NCI-H526 (cell line): ENCODE measurements around the gene MAP1B.

ENCODE experiments used
- DNase-seq, 2 experiments: peaks; one replicate each; lab custom pipeline; 2025; lab: John Stamatoyannopoulos, UW

The MAP1B gene

DNA sequence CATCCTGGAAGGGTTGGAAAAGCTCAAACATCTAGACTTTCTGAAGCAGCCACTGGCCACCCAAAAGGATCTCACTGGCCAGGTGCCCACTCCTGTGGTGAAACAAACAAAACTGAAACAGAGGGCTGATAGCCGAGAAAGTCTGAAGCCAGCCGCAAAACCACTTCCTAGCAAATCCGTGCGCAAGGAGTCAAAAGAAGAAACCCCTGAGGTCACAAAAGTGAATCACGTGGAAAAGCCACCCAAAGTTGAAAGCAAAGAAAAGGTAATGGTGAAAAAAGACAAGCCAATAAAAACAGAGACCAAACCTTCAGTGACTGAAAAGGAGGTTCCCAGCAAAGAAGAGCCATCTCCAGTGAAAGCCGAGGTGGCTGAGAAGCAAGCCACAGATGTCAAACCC, 87.6 kb downstream of the MAP1B start:
- DNase-seq, result no peak

DNA sequence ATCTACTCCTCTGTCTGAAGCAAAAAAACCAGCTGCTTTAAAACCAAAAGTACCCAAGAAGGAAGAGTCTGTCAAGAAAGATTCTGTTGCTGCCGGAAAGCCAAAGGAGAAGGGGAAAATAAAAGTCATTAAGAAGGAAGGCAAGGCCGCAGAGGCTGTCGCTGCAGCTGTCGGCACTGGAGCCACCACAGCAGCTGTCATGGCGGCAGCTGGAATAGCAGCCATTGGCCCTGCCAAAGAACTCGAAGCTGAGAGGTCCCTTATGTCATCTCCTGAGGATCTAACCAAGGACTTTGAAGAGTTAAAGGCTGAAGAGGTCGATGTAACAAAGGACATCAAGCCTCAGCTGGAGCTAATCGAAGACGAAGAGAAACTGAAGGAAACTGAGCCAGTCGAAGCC, 88.3 kb downstream of the MAP1B start:
- no peak for DNase-seq

DNA sequence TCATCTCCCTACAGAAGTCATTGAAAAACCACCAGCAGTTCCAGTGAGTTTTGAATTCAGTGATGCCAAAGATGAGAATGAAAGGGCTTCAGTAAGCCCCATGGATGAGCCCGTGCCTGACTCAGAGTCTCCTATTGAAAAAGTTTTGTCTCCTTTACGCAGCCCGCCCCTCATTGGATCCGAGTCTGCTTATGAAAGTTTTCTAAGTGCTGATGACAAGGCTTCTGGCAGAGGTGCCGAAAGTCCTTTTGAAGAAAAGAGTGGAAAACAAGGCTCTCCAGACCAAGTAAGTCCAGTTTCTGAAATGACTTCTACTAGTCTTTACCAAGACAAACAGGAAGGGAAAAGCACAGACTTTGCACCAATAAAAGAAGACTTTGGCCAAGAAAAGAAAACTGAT, 90.1 kb downstream of the MAP1B start:
- DNase-seq, result no peak

DNA sequence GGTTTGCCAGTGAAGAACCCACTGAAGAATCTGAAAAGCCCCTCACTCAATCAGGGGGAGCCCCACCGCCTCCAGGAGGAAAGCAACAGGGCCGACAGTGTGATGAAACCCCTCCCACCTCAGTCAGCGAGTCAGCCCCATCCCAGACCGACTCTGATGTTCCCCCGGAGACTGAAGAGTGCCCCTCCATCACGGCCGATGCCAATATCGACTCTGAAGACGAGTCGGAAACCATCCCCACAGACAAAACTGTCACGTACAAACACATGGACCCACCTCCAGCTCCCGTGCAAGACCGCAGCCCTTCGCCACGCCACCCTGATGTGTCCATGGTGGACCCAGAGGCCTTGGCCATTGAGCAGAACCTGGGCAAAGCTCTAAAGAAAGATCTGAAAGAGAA, 92.4 kb downstream of the MAP1B start:
- DNase-seq, result no peak

DNA sequence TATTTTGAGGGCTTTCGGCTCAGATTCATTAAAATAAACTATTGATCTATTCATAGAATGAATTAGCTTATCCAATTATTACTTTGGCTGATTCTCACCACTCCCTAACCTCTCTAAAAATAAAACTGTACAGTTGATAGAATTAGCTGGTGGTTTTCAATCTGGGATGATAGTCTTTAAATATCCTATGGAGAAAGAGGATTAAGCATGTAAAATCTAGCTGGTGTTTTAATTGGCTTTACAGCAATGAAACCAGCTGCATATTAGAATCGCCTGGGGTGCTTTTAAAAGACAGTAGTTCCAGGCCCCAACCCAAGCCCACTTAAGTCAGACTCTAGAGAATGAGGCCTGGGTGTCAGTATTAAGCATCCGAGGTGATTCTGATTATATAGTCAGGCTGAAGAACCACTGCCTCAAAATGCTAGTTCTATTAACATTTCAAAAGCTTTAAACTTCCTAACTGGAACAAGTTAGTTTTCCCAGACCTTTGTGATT, 95.1 kb downstream of the MAP1B start:
- no peak for DNase-seq

DNA sequence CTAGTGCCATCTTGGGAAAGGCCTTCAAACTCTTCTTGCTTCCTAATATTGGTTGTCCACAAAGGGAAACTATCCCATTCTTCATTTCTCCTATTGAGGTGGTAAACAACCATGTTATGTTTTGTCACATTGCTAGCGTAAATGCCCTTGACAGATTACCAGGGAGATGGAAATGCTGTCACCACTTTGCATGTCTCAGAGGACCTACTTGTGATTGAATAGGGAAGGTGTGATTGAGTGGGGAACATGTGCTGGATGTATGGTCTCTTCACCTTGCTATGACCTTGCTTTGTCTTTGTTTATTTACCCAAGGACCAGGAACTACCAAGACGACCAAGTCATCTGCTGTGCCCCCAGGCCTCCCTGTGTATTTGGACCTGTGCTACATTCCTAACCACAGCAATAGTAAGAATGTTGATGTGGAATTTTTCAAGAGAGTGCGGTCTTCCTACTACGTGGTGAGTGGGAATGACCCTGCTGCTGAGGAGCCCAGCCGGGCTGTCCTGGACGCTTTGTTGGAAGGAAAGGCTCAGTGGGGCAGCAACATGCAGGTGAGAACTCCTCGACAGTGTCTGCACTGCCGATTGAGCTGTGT, 96.1 kb downstream of the MAP1B start:
- DNase-seq, result no peak

DNA sequence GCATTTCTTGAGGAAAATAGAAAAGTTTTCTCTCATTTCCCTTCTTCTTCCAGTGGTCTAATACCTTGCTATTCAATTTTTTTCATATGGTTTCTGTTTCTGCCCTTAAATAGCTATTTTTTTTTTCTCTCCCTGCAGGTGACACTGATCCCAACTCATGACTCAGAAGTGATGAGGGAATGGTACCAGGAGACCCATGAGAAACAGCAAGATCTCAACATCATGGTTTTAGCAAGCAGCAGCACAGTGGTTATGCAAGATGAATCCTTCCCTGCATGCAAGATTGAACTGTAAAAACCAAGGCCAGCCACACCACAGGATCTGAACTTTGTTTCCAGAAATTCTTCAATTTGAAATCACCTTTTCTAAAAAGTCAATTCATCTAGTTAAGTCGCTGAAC, 97.7 kb downstream of the MAP1B start:
- no peak for DNase-seq

DNA sequence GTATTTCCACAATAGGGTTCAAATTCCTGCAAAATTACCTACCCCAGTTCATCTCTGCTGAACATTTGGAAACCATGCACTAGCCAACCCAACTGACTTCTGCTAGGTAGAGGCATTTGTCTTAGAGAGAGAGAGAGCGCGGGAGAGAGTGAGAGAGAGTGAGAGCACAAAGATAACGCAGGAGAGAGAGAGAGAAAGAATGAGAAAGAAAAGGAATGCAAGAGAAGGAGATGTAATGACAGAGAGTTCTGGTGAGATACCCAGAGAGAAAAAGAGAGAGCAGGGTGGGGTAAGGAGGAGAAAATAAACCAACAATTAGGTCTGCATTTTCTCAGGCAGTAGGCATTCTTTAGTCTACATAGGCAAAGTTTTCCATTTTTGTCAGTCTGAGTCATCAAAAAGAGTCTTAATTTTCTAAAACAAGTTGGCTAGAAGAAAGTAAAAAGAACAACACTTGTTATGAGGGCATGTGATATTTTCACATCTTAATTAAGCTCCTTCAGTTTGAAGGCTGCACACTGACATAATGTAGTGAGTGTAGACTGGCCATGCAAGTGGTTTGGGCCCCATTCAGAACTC, 98.2 kb downstream of the MAP1B start:
- DNase-seq, result no peak

DNA sequence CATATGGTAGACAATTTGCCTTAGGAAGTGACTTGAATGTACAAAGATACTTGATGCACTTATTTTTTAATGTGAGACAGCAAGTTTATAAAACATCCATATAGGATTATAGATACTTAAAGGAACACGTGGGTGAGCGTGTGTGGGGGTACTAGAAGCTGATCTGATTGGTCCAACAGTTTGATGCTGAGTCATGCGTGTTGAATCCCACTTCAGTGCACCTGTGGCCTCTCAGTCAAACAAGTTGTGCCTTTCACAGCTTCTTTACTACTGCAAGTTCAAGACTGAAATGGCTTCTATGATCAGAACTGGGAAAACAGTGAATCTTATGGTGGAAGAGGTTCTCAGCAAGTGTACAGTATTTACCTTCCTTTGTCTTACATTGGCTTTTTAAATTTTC, 98.9 kb downstream of the MAP1B start:
- no peak for DNase-seq

DNA sequence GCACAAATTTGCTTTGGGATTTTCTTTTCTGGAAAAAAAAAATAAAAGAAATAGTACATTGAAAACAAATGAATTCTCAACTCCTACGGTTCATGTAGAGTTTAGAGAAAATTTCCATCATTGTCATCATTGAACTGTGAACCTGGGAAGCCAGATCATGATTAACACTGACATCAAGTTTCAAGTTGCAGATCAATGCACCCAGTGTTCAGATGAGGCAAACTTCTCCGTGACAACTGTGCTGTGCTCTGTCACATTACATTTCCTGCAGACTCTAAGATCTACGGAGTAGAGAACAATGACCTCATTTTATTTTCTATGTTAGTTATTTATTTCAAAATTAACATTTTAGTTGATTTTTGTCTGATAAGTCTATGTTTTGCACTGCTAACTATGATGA, 99.7 kb downstream of the MAP1B start:
- no peak for DNase-seq

DNA sequence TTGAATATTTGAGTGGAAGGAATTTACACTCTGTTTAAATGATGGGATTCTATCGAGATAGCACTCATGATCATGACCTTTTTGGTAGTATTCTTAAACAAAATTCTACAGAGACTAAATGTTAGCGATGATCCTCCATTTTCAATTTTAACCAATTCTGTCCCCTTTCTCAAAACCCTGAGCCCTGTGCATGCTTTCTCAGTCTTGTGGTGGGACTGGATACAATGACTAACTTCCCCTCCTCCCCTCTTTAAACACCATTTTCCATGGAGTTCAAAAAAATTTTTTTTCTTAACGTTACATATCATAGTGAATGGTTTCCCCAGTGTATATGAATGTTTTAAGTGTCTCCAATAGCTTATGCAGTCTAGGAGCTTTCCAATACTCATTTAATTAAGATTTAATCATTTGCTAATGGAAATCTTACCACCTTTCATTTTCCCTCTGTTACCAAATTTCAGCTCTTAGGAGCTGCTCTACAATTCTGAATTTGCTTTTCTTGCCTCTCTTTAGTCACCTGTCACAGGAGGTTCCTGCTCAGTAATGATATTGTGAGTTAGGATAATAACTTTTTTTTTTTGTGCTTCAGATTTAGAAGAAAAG, 101.2 kb downstream of the MAP1B start:
- DNase-seq, result no peak

DNA sequence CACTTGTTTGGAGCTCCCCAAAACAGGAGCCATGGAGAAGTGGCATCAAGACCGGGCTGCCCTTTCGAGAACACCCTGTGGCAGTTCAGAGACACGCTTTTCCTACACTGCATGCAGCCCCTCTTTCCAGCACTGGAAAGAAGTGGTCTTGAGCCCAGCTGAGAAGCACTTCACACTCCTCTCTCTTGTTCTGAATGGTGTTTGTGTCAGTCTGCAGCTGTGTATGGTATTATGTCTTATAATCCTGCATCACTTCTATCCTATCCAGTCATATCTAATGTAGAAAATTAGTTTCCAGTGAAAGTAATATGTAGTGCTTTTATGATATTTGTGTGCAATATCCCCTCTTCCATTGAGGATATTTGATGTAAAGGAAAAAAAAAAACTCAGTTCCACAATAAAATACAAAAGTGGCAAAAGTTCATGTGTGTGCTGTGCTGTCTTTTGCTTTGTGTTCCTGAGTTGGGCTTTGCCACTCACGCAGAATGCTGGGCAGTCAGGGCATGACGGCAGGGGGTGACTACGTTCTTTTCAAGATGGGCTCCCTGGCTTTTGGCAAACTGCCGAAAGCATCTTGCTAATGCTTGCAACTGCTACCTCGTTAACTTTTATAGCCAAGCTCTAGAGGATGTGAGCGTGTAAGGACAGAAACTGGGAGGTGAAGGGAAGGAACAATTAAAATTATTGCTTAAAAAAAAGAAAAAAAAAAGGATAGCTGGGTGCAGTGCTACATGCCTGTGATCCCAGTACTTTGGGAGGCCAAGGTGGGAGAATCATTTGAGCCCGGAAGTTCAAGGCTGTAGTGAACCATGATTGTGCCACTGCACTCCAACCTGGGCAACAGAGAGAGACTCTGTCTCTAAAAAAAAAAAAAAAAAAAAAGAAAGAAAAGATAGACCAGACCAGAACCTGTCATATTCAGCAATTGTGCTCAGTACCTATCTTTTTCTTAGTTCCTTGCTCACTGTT, 102.2 kb downstream of the MAP1B start:
- DNase-seq, result no peak

DNA sequence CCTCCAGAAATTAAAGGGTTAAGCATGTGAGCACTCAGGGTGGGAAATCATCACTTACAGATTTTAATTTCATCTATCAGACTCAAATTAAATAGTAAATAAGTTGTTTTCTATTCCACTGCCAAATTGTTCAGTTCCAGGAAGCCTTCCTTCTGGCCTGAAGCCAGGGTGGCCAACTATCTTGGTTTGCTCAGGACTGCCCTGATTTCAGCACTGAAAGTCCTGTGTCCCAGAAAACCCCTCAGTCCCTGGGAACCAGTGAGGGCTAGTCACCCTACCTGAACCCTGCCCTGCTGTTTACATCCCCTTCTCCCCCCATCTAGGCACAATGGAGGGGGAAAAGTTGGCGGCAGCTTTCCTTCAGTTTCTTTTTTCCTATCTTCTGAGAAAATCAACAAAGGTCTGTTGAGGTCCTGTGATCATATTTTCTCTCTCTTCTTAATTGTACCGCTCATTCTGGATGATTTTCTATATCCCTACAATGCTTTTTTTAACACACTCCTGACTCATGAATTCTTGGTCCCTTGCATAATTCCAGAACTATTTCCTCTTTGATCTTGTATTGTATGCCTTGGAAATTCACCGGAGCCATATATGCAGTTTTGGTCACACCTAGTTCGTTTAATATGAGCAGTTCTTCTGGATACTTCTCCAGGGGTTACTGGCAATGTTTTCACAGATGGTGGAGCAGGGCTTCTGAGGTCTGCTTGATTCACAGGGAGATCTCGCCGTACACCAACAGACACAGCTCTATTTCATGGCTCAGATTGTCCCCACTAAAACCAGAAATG, 103.8 kb downstream of the MAP1B start:
- DNase-seq, result no peak

DNA sequence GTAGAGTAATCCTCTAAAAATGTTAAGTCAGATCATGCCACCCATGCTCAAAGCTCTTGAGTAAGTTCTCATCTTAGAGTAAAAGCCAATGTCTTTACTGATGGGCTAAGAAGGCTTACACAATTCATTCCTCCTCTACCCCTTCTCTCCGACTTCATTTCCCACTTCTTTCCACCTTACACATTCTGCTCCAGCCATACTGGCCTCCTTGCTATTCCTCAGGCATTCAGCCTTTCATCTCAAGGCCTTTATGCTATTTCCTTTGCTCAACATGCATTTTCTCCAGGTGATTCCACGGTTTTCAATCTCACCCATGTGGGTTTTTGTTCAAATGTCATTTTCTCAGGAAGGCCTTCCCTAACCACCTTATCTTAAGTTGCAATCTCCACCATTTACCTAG, 104.9 kb downstream of the MAP1B start:
- DNase-seq, result no peak

DNA sequence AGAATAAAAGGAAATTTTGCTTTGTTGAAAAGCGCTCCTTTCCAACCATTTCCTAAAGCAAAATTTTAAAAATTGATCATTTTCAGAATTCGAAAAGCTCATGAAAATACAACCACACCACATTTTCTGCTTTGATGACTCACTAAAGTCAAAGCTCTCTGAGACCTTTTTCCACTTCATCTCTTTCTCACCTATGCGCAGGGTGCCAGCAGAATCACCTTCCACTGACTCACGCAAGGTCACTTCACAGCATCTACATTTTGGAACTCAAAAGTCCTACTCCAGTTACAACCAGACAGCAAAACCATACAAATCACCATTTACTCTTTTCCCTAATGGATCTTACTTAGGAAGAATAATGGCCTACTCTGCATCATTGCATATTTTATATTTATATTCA, 106.2 kb downstream of the MAP1B start:
- DNase-seq, result no peak

DNA sequence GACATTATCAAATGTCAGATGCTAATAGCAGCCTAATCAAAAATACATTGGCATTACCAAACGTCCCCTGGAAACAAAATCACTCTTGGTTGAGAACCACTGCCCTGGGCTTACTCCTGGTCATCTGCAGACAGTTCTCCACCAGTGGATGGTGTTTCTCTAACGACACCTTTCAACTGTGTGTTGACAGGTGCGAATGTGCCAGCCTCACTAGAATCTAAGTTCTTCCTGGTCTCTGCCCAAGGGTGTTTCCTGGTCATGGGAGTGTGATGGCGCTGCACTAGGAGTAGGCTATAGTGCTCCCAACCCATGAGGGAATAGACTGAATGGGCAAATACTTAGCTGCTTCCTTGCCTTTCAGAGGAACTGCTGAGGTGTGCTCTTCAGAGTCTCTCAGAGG, 106.9 kb downstream of the MAP1B start:
- DNase-seq, result no peak

DNA sequence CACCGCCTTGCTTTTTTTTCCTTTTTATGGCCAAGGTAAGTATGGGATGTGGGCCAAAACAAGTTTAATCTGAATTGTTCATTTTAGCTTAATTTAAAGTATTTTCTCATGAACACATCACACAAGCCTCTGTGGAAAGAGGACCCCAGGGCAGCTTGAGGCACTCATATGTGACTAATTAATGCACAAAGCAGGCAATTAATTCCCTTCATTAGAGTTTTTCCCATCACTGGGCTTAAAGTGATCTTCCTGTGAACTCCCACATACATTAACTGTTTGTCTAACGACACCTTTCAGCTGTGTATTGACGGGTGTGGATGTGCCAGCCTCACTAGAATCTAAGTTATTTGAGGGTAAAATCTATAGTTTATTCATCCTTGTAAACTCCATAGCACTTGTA, 109.5 kb downstream of the MAP1B start:
- DNase-seq, result no peak

DNA sequence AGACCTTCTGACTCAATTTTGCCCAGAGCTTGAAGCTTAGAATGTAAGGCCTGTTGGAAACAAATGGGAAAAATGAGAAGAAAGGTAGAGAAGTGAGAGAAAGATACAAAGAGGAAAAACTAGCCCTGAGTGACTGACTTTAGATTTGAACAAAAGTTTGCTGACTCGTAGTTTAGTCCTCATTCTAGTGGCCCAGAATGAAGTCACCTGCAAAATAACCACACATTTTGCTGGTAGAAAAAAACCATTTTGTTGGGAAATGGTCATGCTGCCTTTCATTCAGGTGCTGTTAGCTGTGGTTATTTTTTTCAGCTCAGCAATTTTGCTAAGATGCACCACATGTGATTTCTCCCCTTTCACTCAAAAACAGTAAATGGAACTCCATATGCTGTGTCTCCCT, 113.8 kb downstream of the MAP1B start:
- no peak for DNase-seq

DNA sequence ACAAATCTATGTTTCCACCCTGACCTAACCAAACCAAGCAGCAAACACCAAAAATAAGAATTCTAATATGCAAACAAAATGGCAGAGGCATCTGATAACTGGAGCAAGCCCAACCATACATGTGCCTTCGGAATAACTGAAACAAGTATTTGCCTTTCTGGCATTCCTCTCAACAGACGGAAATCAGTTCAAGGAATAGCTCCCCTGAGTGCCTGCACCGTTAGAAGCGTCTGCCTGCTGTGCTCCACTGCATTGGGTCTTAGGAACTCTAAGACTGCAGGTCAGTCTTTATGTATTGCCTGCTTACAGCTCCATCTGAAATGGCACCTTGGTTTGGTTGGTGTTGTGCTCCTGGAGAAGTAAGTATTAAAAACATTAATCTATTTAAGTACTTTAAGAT, 114.3 kb downstream of the MAP1B start:
- no peak for DNase-seq

DNA sequence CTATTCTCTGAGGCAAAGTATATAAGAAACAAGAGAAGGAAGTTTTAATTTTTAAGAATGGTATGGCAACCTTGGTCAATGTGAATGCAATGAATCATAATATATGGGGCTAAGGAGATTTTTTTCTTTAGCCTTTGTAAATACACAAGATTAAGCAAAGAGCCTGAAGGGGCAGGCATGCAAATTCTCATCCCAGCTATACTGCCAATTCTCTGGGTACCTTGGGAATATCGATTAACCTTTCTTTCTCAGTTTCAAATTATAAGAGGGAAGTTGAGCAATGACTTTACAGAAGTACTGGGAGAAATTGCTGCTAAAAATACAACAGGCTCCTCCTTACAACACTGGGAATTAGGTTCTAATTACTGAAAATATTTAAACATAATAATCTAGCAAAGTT, 115.2 kb downstream of the MAP1B start:
- DNase-seq, result no peak

DNA sequence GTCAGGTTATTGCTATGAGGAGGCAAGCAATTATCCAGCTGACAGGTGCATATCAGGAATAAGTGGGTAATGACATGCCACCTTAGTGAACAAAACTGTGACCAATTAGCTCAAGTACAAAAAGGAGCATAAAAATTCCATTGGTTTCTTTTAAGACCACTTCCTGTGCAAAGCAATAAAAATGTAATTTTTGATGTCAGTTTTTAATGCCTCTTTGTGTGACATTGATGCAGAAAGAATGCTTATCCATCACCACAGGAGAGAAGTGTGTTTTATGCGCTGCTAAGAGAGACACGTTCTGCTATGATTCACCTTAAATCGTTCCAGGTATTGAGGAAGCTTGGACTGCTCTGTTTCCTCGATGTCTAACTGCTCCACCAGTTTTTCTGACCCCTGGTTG, 116.1 kb downstream of the MAP1B start:
- DNase-seq, result no peak

DNA sequence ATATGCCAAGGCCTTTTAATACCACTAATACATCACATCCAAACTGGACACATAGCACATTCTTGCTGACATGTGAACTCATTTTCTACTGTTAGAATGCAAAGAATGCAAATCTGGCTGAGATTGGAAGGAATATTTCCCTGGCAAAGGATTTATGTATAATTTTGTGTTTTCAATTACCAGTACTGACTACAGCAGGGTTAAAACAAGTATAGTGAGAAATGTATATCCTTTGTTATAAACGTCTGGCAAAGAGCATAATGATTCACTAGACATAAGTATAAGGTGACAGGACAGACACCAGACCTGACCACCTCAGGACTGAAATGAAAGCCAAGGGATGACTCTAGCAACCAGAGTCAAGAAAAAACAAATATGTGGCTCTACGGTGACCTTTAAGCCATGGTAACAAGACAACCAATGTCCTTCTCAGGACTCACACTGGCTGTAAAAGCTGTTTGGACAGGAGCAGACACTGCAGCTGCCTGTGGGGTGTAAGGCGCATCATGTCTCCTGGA, 117.7 kb downstream of the MAP1B start:
- no peak for DNase-seq
